ENCODE results near the gene CCDC88C. TPM values are rescaled to one million over a fixed set of nuclear protein-coding genes. Genes with fewer than 3 reads are reported as not detected.
"Not testable (repeated sequence)": the region's sequence is repeated elsewhere in the genome, so short reads cannot be mapped to it uniquely, and the experiment has no call there.

Gene CCDC88C
- total RNA-seq (2014; rRNA removed; shearing (Covaris generic)), result not detected in 2 replicates

GRCh38 chr14:91417120-91417982 is at the start of gene CCDC88C:
TSS of gene CCDC88C (minus strand) at chr14:91417820. CDS start at chr14:91417690, 130 bp downstream.
- Histone ChIP-seq H3K4me1 (replicated peaks) (peaks cover 11% of the 10 kb centered on the region), H3K27me3 (replicated peaks) (peaks cover 47% of the 10 kb centered on the region), H3K27ac (no peak within 1 kb of the TSS), H3K4me3 (peak within 1 kb of the TSS; percentile 18), H3K9me3 (replicated peaks) (no peaks in the 10 kb centered on the region), H3K36me3 (no peaks in the 10 kb centered on the region)
- no peak for DNase-seq (ENCODE audit: low read depth in 1 of 2, low spot score in 2 of 2)

GRCh38 chr14:91466192-91466591 is 48.6 kb upstream of the CCDC88C start:
- H3K9me3 ChIP-seq (replicated peaks), result no peaks in the 10 kb centered on the region
- H3K4me1 ChIP-seq (replicated peaks), result no peaks in the 10 kb centered on the region
- DNase-seq (ENCODE audit: low read depth in 1 of 2, low spot score in 2 of 2), result no peak
- no peaks in the 10 kb centered on the region for H3K27me3 ChIP-seq (replicated peaks)
- no peak overlapping the region for H3K4me3 ChIP-seq
- H3K36me3 ChIP-seq, result peaks cover 85% of the 10 kb centered on the region
- H3K27ac ChIP-seq, result no peak overlapping the region

GRCh38 chr14:91464615-91465205 is 47.1 kb upstream of the CCDC88C start:
- peaks cover 83% of the 10 kb centered on the region for H3K36me3 ChIP-seq
- no peaks in the 10 kb centered on the region for H3K9me3 ChIP-seq (replicated peaks)
- no peak overlapping the region for H3K27ac ChIP-seq
- no peaks in the 10 kb centered on the region for H3K27me3 ChIP-seq (replicated peaks)
- DNase-seq (ENCODE audit: low read depth in 1 of 2, low spot score in 2 of 2), result no peak
- no peak overlapping the region for H3K4me3 ChIP-seq
- no peaks in the 10 kb centered on the region for H3K4me1 ChIP-seq (replicated peaks)

GRCh38 chr14:91458612-91459011 is 41.0 kb upstream of the CCDC88C start:
- H3K4me3 ChIP-seq, result no peak overlapping the region
- no peaks in the 10 kb centered on the region for H3K4me1 ChIP-seq (replicated peaks)
- DNase-seq (ENCODE audit: low read depth in 1 of 2, low spot score in 2 of 2), result no peak
- H3K36me3 ChIP-seq, result peaks cover 79% of the 10 kb centered on the region
- H3K27me3 ChIP-seq (replicated peaks), result no peaks in the 10 kb centered on the region
- no peaks in the 10 kb centered on the region for H3K9me3 ChIP-seq (replicated peaks)
- H3K27ac ChIP-seq, result no peak overlapping the region

- peaks cover 55% of the 10 kb centered on the region for H3K36me3 ChIP-seq
- DNase-seq (ENCODE audit: low read depth in 1 of 2, low spot score in 2 of 2), result no peak
- no peaks in the 10 kb centered on the region for H3K9me3 ChIP-seq (replicated peaks)
- no peak overlapping the region for H3K27ac ChIP-seq
- H3K4me3 ChIP-seq, result no peak overlapping the region
- H3K27me3 ChIP-seq (replicated peaks), result no peaks in the 10 kb centered on the region
- H3K4me1 ChIP-seq (replicated peaks), result no peaks in the 10 kb centered on the region
Observed at GRCh38 chr14:91456283-91456682, 38.7 kb upstream of the CCDC88C start.

GRCh38 chr14:91454580-91454979 is 37.0 kb upstream of the CCDC88C start:
- Histone ChIP-seq H3K4me1 (replicated peaks) (no peaks in the 10 kb centered on the region), H3K9me3 (replicated peaks) (no peaks in the 10 kb centered on the region), H3K27me3 (replicated peaks) (no peaks in the 10 kb centered on the region), H3K36me3 (peaks cover 42% of the 10 kb centered on the region), H3K27ac (no peak overlapping the region), H3K4me3 (no peak overlapping the region)
- no peak for DNase-seq (ENCODE audit: low read depth in 1 of 2, low spot score in 2 of 2)

GRCh38 chr14:91454155-91454554 is 36.5 kb upstream of the CCDC88C start:
- Histone ChIP-seq H3K27me3 (replicated peaks) (no peaks in the 10 kb centered on the region), H3K9me3 (replicated peaks) (no peaks in the 10 kb centered on the region), H3K27ac (no peak overlapping the region), H3K36me3 (peaks cover 39% of the 10 kb centered on the region), H3K4me1 (replicated peaks) (no peaks in the 10 kb centered on the region), H3K4me3 (no peak overlapping the region)
- DNase-seq (ENCODE audit: low read depth in 1 of 2, low spot score in 2 of 2), result no peak

- H3K4me1 ChIP-seq (replicated peaks), result no peaks in the 10 kb centered on the region
- no peak overlapping the region for H3K4me3 ChIP-seq
- DNase-seq (ENCODE audit: low read depth in 1 of 2, low spot score in 2 of 2), result no peak
- no peak overlapping the region for H3K27ac ChIP-seq
- H3K36me3 ChIP-seq, result peaks cover 34% of the 10 kb centered on the region
- H3K9me3 ChIP-seq (replicated peaks), result no peaks in the 10 kb centered on the region
- H3K27me3 ChIP-seq (replicated peaks), result no peaks in the 10 kb centered on the region
Observed at GRCh38 chr14:91453744-91454143, 36.1 kb upstream of the CCDC88C start.

- H3K9me3 ChIP-seq (replicated peaks), result no peaks in the 10 kb centered on the region
- no peak overlapping the region for H3K27ac ChIP-seq
- H3K4me1 ChIP-seq (replicated peaks), result no peaks in the 10 kb centered on the region
- H3K27me3 ChIP-seq (replicated peaks), result no peaks in the 10 kb centered on the region; the same call in 1 of the 2 replicates
- H3K36me3 ChIP-seq, result no peaks in the 10 kb centered on the region
- H3K4me3 ChIP-seq, result no peak overlapping the region
- DNase-seq (ENCODE audit: low read depth in 1 of 2, low spot score in 2 of 2), result no peak
Observed at GRCh38 chr14:91444335-91445020, 26.9 kb upstream of the CCDC88C start.

- Histone ChIP-seq H3K4me1 (replicated peaks) (no peaks in the 10 kb centered on the region), H3K9me3 (replicated peaks) (no peaks in the 10 kb centered on the region), H3K27me3 (replicated peaks) (no peaks in the 10 kb centered on the region), H3K36me3 (no peaks in the 10 kb centered on the region), H3K27ac (no peak overlapping the region), H3K4me3 (no peak overlapping the region)
- DNase-seq (ENCODE audit: low read depth in 1 of 2, low spot score in 2 of 2), result no peak
Observed at GRCh38 chr14:91439345-91439744, 21.7 kb upstream of the CCDC88C start.

- no peak for DNase-seq (ENCODE audit: low read depth in 1 of 2, low spot score in 2 of 2)
- Histone ChIP-seq H3K9me3 (replicated peaks) (no peaks in the 10 kb centered on the region), H3K4me3 (no peak overlapping the region), H3K27ac (no peak overlapping the region), H3K27me3 (replicated peaks) (no peaks in the 10 kb centered on the region), H3K36me3 (no peaks in the 10 kb centered on the region), H3K4me1 (replicated peaks) (no peaks in the 10 kb centered on the region)
Observed at GRCh38 chr14:91438845-91439244, 21.2 kb upstream of the CCDC88C start.

- not testable (repeated sequence) for DNase-seq (ENCODE audit: low read depth in 1 of 2, low spot score in 2 of 2); H3K27me3 ChIP-seq (replicated peaks); H3K36me3 ChIP-seq; H3K27ac ChIP-seq; H3K4me3 ChIP-seq; H3K4me1 ChIP-seq (replicated peaks); H3K9me3 ChIP-seq (replicated peaks)
Observed at GRCh38 chr14:91436266-91436665, 18.6 kb upstream of the CCDC88C start.

- no peak for DNase-seq (ENCODE audit: low read depth in 1 of 2, low spot score in 2 of 2)
- H3K4me1 ChIP-seq (replicated peaks), result no peaks in the 10 kb centered on the region
- no peak overlapping the region for H3K4me3 ChIP-seq
- no peak overlapping the region for H3K27ac ChIP-seq
- H3K27me3 ChIP-seq (replicated peaks), result no peaks in the 10 kb centered on the region
- H3K9me3 ChIP-seq (replicated peaks), result no peaks in the 10 kb centered on the region
- H3K36me3 ChIP-seq, result no peaks in the 10 kb centered on the region
Observed at GRCh38 chr14:91429385-91429784, 11.8 kb upstream of the CCDC88C start.

GRCh38 chr14:91428931-91429330 is 11.3 kb upstream of the CCDC88C start:
- H3K4me1 ChIP-seq (replicated peaks); H3K27me3 ChIP-seq (replicated peaks); H3K9me3 ChIP-seq (replicated peaks); H3K4me3 ChIP-seq; DNase-seq (ENCODE audit: low read depth in 1 of 2, low spot score in 2 of 2); H3K36me3 ChIP-seq; H3K27ac ChIP-seq: not testable (repeated sequence)

Measured in SJSA1 (cell line).